HEK293 (cell line): ENCODE data around the gene RASD1.

Experiments used
- CTCF ChIP-seq: fragments of 450-650 bp; formaldehyde crosslinking; IDR thresholded peaks from 2 replicates; pipeline ENCODE4 v1.5.1; 2016; ENCODE audit warnings: missing biosample characterization, missing genetic modification characterization
- EGR2 ChIP-seq: fragments of 450-650 bp; formaldehyde crosslinking; IDR thresholded peaks from 2 replicates; pipeline ENCODE4 v1.5.1; 2016; ENCODE audit warnings: low read depth, missing biosample characterization, missing genetic modification characterization
- YY1 ChIP-seq: fragments of 450-650 bp; formaldehyde crosslinking; IDR thresholded peaks from 2 replicates; pipeline ENCODE4 v1.5.1; 2018; ENCODE audit warnings: missing biosample characterization, missing genetic modification characterization
- ZBTB20 ChIP-seq: fragments of 450-650 bp; formaldehyde crosslinking; IDR thresholded peaks from 2 replicates; pipeline ENCODE4 v1.5.1; 2016; ENCODE audit warnings: missing biosample characterization, missing genetic modification characterization
- ZBTB21 ChIP-seq: fragments of 450-650 bp; formaldehyde crosslinking; IDR thresholded peaks from 2 replicates; pipeline ENCODE4 v1.5.1; 2017; ENCODE audit warnings: missing biosample characterization, missing genetic modification characterization
- ZNF324 ChIP-seq: fragments of 450-650 bp; formaldehyde crosslinking; IDR thresholded peaks from 2 replicates; pipeline ENCODE4 v1.5.1; 2016; ENCODE audit warnings: missing biosample characterization, missing genetic modification characterization
- ZNF416 ChIP-seq: fragments of 450-650 bp; formaldehyde crosslinking; IDR thresholded peaks from 2 replicates; pipeline ENCODE4 v1.5.1; 2016; ENCODE audit warnings: missing biosample characterization, missing genetic modification characterization

- TF ChIP-seq CTCF (no peak), YY1 (no peak), ZBTB20 (tag by site-specific recombination) (no peak), ZBTB21 (tag by site-specific recombination) (no peak), EGR2 (tag by site-specific recombination) (no peak), ZNF416 (tag by site-specific recombination) (no peak), ZNF324 (tag by site-specific recombination) (no peak)
Observed at GRCh38 chr17:17492571-17492970, 3.6 kb downstream of the RASD1 start.
